ENCODE measurements around the gene SATB1.
"Not testable (repeated sequence)": the region's sequence is repeated elsewhere in the genome, so short reads cannot be mapped to it uniquely, and the experiment has no call there.

The SATB1 gene

DNA sequence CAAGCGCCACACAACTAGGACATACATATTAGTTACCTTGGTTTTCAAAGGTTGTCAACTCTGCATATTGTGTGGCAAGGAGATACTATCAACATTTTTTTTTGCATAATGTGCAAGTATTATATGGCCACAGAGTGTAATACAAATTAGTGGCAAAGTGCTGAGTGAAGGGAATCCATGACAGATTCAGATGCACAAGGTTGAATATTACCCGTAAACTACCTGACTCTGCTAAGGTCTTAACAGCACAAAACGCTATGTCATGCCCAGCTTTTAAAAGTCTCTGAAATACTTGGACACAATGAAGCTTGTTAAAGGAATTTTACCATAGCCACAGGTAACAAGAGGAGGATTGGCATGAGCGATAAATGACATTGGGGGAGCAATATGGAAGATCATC lies 79.0 kb downstream of the SATB1 start:
- Histone ChIP-seq H3K27ac (ENCODE audit: low read length) (peak overlapping the region; percentile 34), H3K4me3 (ENCODE audit: low read length) (no peak overlapping the region), H3K27me3 (ENCODE audit: insufficient read depth, low read length) (no peaks in the 10 kb centered on the region), H3K9ac (ENCODE audit: low read depth, low read length) (0 out of 2 replicates have a peak overlapping the region, but pooled peaks have one; percentile 10), H3K9me3 (ENCODE audit: insufficient read depth, low read depth, low read length) (no peaks in the 10 kb centered on the region), H3K4me1 (ENCODE audit: insufficient read depth, low read length) (peaks cover 52% of the 10 kb centered on the region), H3K36me3 (ENCODE audit: insufficient read depth, low read depth, low read length) (peaks cover 8% of the 10 kb centered on the region)

DNA sequence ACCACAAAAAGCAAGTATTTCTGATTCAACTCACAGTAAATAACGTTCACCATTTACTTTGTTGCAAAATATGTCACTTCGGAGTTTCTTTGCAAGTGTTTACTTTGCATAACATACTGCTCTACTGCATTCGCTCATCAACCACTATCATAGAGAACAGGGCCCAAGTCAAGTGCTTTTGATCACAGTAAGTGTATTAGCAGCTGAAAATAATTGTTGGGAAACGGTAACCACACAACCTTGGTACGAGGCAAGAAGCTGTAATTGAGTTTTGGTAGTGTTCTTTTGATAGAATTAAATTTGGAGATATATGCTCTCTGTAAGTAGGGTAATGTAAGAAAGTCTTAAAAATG lies 80.1 kb downstream of the SATB1 start:
- no peaks in the 10 kb centered on the region for H3K9me3 ChIP-seq (ENCODE audit: insufficient read depth, low read depth, low read length)
- H3K27ac ChIP-seq (ENCODE audit: low read length), result no peak overlapping the region
- 0 out of 2 replicates have a peak overlapping the region, but pooled peaks have one; percentile 52 for H3K9ac ChIP-seq (ENCODE audit: low read depth, low read length)
- no peaks in the 10 kb centered on the region for H3K27me3 ChIP-seq (ENCODE audit: insufficient read depth, low read length)
- H3K36me3 ChIP-seq (ENCODE audit: insufficient read depth, low read depth, low read length), result peaks cover 8% of the 10 kb centered on the region
- peak overlapping the region; percentile 55 for H3K4me3 ChIP-seq (ENCODE audit: low read length)
- H3K4me1 ChIP-seq (ENCODE audit: insufficient read depth, low read length), result peaks cover 50% of the 10 kb centered on the region

GRCh38 chr3:18344306-18345014 lies 80.7 kb downstream of the SATB1 start:
- Histone ChIP-seq H3K36me3 (ENCODE audit: insufficient read depth, low read depth, low read length) (peaks cover 8% of the 10 kb centered on the region), H3K9me3 (ENCODE audit: insufficient read depth, low read depth, low read length) (no peaks in the 10 kb centered on the region), H3K4me3 (ENCODE audit: low read length) (peak overlapping the region; percentile 55), H3K27ac (ENCODE audit: low read length) (no peak overlapping the region), H3K9ac (ENCODE audit: low read depth, low read length) (peak overlapping the region; percentile 52; the same call in 1 of the 2 replicates), H3K27me3 (ENCODE audit: insufficient read depth, low read length) (no peaks in the 10 kb centered on the region), H3K4me1 (ENCODE audit: insufficient read depth, low read length) (peaks cover 50% of the 10 kb centered on the region)

GRCh38 chr3:18343809-18344208 lies 81.3 kb downstream of the SATB1 start:
- Histone ChIP-seq H3K9me3 (ENCODE audit: insufficient read depth, low read depth, low read length) (no peaks in the 10 kb centered on the region), H3K4me3 (ENCODE audit: low read length) (no peak overlapping the region), H3K27ac (ENCODE audit: low read length) (no peak overlapping the region), H3K36me3 (ENCODE audit: insufficient read depth, low read depth, low read length) (peaks cover 2% of the 10 kb centered on the region), H3K27me3 (ENCODE audit: insufficient read depth, low read length) (no peaks in the 10 kb centered on the region), H3K4me1 (ENCODE audit: insufficient read depth, low read length) (peaks cover 46% of the 10 kb centered on the region), H3K9ac (ENCODE audit: low read depth, low read length) (peak overlapping the region; percentile 8; the same call in 1 of the 2 replicates)

GRCh38 chr3:18338827-18339514 lies 86.2 kb downstream of the SATB1 start:
- H3K9ac ChIP-seq (ENCODE audit: low read depth, low read length), result no peak overlapping the region
- peaks cover 14% of the 10 kb centered on the region for H3K4me1 ChIP-seq (ENCODE audit: insufficient read depth, low read length)
- no peaks in the 10 kb centered on the region for H3K27me3 ChIP-seq (ENCODE audit: insufficient read depth, low read length)
- no peaks in the 10 kb centered on the region for H3K9me3 ChIP-seq (ENCODE audit: insufficient read depth, low read depth, low read length)
- no peaks in the 10 kb centered on the region for H3K36me3 ChIP-seq (ENCODE audit: insufficient read depth, low read depth, low read length)
- H3K27ac ChIP-seq (ENCODE audit: low read length), result no peak overlapping the region
- H3K4me3 ChIP-seq (ENCODE audit: low read length), result no peak overlapping the region

- Histone ChIP-seq H3K27me3 (ENCODE audit: insufficient read depth, low read length) (no peaks in the 10 kb centered on the region), H3K27ac (ENCODE audit: low read length) (no peak overlapping the region), H3K9me3 (ENCODE audit: insufficient read depth, low read depth, low read length) (no peaks in the 10 kb centered on the region), H3K4me3 (ENCODE audit: low read length) (no peak overlapping the region), H3K4me1 (ENCODE audit: insufficient read depth, low read length) (no peaks in the 10 kb centered on the region; the same call in 1 of the 2 replicates), H3K9ac (ENCODE audit: low read depth, low read length) (no peak overlapping the region), H3K36me3 (ENCODE audit: insufficient read depth, low read depth, low read length) (no peaks in the 10 kb centered on the region)
Observed at GRCh38 chr3:18337231-18337630, 87.9 kb downstream of the SATB1 start.

- H3K4me3 ChIP-seq (ENCODE audit: low read length), result no peak overlapping the region
- no peaks in the 10 kb centered on the region for H3K27me3 ChIP-seq (ENCODE audit: insufficient read depth, low read length)
Observed at GRCh38 chr3:18334837-18335601, 90.1 kb downstream of the SATB1 start.

GRCh38 chr3:18330772-18331441 lies 94.2 kb downstream of the SATB1 start:
- not testable (repeated sequence) for H3K4me1 ChIP-seq (ENCODE audit: insufficient read depth, low read length); H3K4me3 ChIP-seq (ENCODE audit: low read length); H3K36me3 ChIP-seq (ENCODE audit: insufficient read depth, low read depth, low read length); H3K9me3 ChIP-seq (ENCODE audit: insufficient read depth, low read depth, low read length); H3K27ac ChIP-seq (ENCODE audit: low read length); H3K9ac ChIP-seq (ENCODE audit: low read depth, low read length); H3K27me3 ChIP-seq (ENCODE audit: insufficient read depth, low read length)

More at GRCh38 chr3:18334837-18335601, 90.1 kb downstream of the SATB1 start:
- Histone ChIP-seq H3K9me3 (ENCODE audit: insufficient read depth, low read depth, low read length) (no peaks in the 10 kb centered on the region), H3K9ac (ENCODE audit: low read depth, low read length) (no peak overlapping the region), H3K36me3 (ENCODE audit: insufficient read depth, low read depth, low read length) (no peaks in the 10 kb centered on the region), H3K4me1 (ENCODE audit: insufficient read depth, low read length) (no peaks in the 10 kb centered on the region; the same call in 1 of the 2 replicates), H3K27ac (ENCODE audit: low read length) (no peak overlapping the region)

DNA sequence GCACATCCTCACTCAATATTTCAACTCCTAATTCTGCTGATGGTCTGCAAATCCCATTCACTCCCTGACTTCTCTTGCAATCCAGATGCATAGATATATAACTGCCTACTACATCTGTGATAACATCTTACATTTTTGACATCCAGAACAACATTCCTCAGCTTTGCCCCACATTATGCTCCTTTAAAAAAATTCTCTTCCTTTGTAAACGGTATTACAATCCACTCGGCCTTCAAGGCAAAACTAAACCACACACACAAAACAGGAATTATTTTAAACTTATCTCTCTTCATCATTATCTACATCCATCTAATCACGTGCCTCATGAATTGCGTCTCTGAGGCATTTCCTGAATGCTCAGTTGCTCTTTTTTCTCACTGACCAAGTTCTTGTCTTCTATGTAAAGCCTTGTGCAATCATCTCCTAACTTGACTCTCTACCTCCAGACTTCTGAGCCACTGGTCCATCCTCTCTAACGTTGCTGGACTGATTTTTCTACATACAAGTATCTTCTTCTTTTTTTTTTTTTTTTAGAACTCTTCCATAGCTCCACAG lies 117.0 kb downstream of the SATB1 start:
- Histone ChIP-seq H3K27ac (ENCODE audit: low read length) (no peak overlapping the region), H3K4me3 (ENCODE audit: low read length) (no peak overlapping the region), H3K4me1 (ENCODE audit: insufficient read depth, low read length) (no peaks in the 10 kb centered on the region), H3K9ac (ENCODE audit: low read depth, low read length) (no peak overlapping the region), H3K27me3 (ENCODE audit: insufficient read depth, low read length) (no peaks in the 10 kb centered on the region), H3K36me3 (ENCODE audit: insufficient read depth, low read depth, low read length) (no peaks in the 10 kb centered on the region), H3K9me3 (ENCODE audit: insufficient read depth, low read depth, low read length) (no peaks in the 10 kb centered on the region)

DNA sequence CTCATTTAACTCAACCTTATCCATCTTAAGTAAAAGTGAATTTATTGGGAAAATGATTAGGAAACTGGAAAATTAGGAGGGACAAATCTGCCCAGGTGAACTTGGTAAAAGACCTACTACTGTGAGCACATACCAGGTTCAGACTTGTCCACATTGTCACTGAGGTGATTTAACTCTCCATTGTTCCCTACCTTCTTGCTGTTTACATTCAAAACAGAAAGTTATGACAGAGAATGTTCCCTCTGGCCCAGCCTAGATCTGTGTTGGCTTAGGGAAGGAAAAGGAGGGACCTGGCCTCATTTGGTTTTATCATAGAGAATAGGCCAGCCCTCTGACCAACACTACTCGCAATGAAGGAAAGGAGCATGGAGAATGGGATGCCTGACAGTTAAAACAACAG lies 117.6 kb downstream of the SATB1 start:
- no peak overlapping the region for H3K4me3 ChIP-seq (ENCODE audit: low read length)
- no peaks in the 10 kb centered on the region for H3K27me3 ChIP-seq (ENCODE audit: insufficient read depth, low read length)
- no peaks in the 10 kb centered on the region for H3K9me3 ChIP-seq (ENCODE audit: insufficient read depth, low read depth, low read length)
- H3K27ac ChIP-seq (ENCODE audit: low read length), result no peak overlapping the region
- H3K9ac ChIP-seq (ENCODE audit: low read depth, low read length), result no peak overlapping the region
- H3K36me3 ChIP-seq (ENCODE audit: insufficient read depth, low read depth, low read length), result no peaks in the 10 kb centered on the region
- no peaks in the 10 kb centered on the region for H3K4me1 ChIP-seq (ENCODE audit: insufficient read depth, low read length)

GRCh38 chr3:18302517-18302916 lies 122.6 kb downstream of the SATB1 start:
- Histone ChIP-seq H3K9ac (ENCODE audit: low read depth, low read length) (no peak overlapping the region), H3K27me3 (ENCODE audit: insufficient read depth, low read length) (no peaks in the 10 kb centered on the region), H3K27ac (ENCODE audit: low read length) (no peak overlapping the region), H3K4me1 (ENCODE audit: insufficient read depth, low read length) (no peaks in the 10 kb centered on the region), H3K36me3 (ENCODE audit: insufficient read depth, low read depth, low read length) (no peaks in the 10 kb centered on the region), H3K9me3 (ENCODE audit: insufficient read depth, low read depth, low read length) (no peaks in the 10 kb centered on the region), H3K4me3 (ENCODE audit: low read length) (no peak overlapping the region)

Measured in iPS-20b (cell line).